ENCODE results near the gene ZYX. TPM values are rescaled to one million over a fixed set of nuclear protein-coding genes. Genes with fewer than 3 reads are reported as not detected.
"Not testable (repeated sequence)": the region's sequence is repeated elsewhere in the genome, so short reads cannot be mapped to it uniquely, and the experiment has no call there.

ZYX gene
- total RNA-seq, 1 donor from 2014 or later = 290 TPM

DNA sequence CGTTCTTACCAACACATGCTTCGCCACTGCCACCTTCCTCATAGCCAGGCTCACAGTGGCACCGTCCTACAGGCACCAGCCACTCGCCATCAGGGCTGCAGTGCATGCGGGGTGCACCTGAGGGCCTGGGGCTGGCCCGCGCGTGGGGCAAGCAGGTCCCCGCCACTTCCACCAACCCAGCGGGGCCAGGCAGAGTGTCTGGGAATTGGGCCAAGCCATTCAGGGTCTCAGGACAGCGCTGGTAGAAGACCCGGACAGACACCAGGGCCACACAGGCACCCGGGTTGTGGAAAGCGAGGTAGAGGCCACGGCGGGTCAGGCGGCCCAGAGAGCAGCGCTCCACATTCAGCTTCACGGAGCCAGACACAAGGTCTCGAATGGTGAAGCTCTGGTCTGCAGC lies 18.5 kb downstream of the ZYX start:
- Mint-ChIP-seq H3K36me3 (peaks cover 12% of the 10 kb centered on the region), H3K4me1 (no peaks in the 10 kb centered on the region), H3K27ac (no peak overlapping the region), H3K9me3 (no peaks in the 10 kb centered on the region), H3K4me3 (no peak overlapping the region), H3K27me3 (ENCODE audit: low read depth) (no peaks in the 10 kb centered on the region)
- no peak for DNase-seq (ENCODE audit: low spot score in 2 of 2, unreplicated experiment in 2 of 2)
- TF ChIP-seq, protein P1, sequence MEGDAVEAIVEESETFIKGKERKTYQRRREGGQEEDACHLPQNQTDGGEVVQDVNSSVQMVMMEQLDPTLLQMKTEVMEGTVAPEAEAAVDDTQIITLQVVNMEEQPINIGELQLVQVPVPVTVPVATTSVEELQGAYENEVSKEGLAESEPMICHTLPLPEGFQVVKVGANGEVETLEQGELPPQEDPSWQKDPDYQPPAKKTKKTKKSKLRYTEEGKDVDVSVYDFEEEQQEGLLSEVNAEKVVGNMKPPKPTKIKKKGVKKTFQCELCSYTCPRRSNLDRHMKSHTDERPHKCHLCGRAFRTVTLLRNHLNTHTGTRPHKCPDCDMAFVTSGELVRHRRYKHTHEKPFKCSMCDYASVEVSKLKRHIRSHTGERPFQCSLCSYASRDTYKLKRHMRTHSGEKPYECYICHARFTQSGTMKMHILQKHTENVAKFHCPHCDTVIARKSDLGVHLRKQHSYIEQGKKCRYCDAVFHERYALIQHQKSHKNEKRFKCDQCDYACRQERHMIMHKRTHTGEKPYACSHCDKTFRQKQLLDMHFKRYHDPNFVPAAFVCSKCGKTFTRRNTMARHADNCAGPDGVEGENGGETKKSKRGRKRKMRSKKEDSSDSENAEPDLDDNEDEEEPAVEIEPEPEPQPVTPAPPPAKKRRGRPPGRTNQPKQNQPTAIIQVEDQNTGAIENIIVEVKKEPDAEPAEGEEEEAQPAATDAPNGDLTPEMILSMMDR (IDR thresholded peaks at IDR 0.05; ENCODE audit: unreplicated experiment) = no peak

DNA sequence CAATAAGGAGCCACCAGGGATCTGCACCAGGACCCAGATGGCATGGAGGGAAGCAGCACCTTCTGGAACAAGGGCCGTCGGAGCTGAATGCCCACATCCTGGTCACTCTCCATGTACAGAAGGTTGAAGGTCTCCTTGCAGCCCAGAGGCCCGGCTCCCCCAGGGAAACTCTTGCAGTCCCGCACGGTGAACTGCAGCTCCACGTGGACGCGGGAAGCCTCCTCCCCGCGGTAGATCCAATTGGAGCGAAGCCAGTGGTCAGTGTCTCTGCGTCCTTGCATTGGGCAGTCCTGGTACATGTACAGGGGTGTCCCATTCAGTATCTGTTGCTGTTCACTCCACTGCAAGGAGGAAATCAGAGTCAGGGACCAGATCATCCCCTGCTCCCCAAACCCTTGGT lies 20.1 kb downstream of the ZYX start:
- Mint-ChIP-seq H3K27ac (no peak overlapping the region), H3K27me3 (ENCODE audit: low read depth) (no peaks in the 10 kb centered on the region), H3K9me3 (no peaks in the 10 kb centered on the region), H3K4me1 (peaks cover 13% of the 10 kb centered on the region), H3K36me3 (peaks cover 6% of the 10 kb centered on the region), H3K4me3 (no peak overlapping the region)
- DNase-seq (ENCODE audit: low spot score in 2 of 2, unreplicated experiment in 2 of 2) = no peak
- TF ChIP-seq, protein P1 (IDR thresholded peaks at IDR 0.05; ENCODE audit: unreplicated experiment) = no peak

DNA sequence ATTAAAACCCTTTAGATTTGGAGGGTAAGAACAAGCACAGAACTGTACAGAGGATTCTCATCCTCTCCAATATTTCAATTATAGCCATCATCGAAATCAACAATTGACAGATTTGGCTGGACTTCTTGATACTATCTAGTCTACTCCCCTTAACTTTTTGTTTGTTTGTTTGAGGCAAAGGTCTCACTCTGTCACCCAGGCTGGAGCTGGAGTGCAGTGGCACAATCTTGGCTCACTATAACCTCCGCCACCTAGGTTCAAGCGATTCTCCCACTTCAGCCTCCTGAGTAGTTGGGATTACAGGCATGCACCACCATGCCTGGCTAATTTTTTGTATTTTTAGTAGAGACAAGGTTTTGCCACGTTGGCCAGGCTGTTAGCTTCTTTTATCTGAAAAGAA lies 21.1 kb downstream of the ZYX start:
- not testable (repeated sequence) for H3K27me3 Mint-ChIP-seq (ENCODE audit: low read depth)

DNA sequence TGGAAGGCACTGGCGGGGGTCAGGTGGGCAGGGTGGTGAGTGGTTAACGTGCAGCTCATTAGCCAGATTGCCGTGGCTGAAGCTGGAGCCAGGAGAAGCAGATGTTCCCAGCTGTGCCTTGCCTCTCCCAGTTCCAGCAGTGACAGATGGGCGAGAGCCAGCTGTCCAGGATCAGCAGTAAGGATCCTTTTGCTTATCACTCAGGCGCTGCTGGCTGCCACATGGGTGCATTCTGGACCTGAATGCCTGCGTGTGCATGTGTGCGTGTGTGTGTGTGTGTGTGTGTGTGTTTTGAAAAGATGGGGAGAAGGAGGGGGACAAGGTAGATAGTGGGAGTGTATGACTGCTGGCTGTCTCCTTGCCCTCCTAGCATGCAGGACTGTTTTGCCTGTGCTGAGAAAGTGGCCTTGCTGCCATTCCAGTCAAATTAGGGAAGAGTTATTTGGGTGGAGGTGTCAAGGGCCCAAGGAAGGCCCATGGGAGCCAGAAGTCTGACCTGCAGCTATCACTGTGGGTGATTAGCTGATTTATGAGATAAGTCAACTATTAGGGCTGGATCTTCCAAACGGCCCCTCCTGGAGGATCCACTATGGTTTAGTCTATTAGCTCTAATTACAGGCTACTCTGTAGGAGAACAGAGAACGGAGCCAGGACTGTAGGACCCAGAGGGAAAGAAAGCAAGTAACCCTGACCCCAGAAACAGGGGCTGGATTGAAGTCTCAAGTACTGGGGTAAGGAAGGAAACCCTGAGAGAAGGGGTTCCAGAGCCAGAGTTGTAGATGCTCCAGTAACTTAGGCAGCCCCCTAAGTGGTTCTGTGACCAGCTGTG lies 24.2 kb downstream of the ZYX start:
- TF ChIP-seq, protein P1 (IDR thresholded peaks at IDR 0.05; ENCODE audit: unreplicated experiment) = no peak
- H3K36me3 Mint-ChIP-seq = peaks cover 2% of the 10 kb centered on the region
- no peaks in the 10 kb centered on the region for H3K9me3 Mint-ChIP-seq
- H3K27ac Mint-ChIP-seq = peak overlapping the region; percentile 32
- no peak for DNase-seq (ENCODE audit: low spot score in 2 of 2, unreplicated experiment in 2 of 2)
- peaks cover 41% of the 10 kb centered on the region for H3K4me1 Mint-ChIP-seq
- H3K4me3 Mint-ChIP-seq = no peak overlapping the region
- no peaks in the 10 kb centered on the region for H3K27me3 Mint-ChIP-seq (ENCODE audit: low read depth)

More for the DNA sequence above, 21.1 kb downstream of the ZYX start:
- H3K4me1 Mint-ChIP-seq = peaks cover 16% of the 10 kb centered on the region
- H3K27ac Mint-ChIP-seq; DNase-seq (ENCODE audit: low spot score in 2 of 2, unreplicated experiment in 2 of 2); H3K36me3 Mint-ChIP-seq; H3K4me3 Mint-ChIP-seq; H3K9me3 Mint-ChIP-seq: not testable (repeated sequence)

DNA sequence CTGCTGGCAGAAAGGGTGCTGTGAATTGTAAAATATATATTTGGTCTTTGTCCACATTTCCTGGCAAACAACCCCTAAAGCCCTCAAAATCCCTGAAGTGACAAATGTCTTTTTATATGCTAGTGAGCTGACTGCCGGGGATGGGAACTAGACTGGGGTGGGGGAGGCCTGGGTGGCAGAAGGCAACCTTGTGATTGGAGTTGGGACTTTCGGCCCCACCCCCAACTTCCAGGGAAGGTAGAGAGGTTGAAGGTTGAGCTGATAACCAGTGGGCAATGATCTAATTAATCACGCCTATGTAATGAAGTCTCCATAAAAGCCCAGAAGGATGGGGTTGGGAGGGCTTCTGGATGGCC lies 24.8 kb downstream of the ZYX start:
- Mint-ChIP-seq H3K4me3 (no peak overlapping the region), H3K36me3 (peaks cover 2% of the 10 kb centered on the region), H3K27me3 (ENCODE audit: low read depth) (no peaks in the 10 kb centered on the region), H3K4me1 (peaks cover 47% of the 10 kb centered on the region), H3K9me3 (no peaks in the 10 kb centered on the region), H3K27ac (no peak overlapping the region)
- TF ChIP-seq, protein P1 (IDR thresholded peaks at IDR 0.05; ENCODE audit: unreplicated experiment) = no peak
- DNase-seq (ENCODE audit: low spot score in 2 of 2, unreplicated experiment in 2 of 2) = no peak

DNA sequence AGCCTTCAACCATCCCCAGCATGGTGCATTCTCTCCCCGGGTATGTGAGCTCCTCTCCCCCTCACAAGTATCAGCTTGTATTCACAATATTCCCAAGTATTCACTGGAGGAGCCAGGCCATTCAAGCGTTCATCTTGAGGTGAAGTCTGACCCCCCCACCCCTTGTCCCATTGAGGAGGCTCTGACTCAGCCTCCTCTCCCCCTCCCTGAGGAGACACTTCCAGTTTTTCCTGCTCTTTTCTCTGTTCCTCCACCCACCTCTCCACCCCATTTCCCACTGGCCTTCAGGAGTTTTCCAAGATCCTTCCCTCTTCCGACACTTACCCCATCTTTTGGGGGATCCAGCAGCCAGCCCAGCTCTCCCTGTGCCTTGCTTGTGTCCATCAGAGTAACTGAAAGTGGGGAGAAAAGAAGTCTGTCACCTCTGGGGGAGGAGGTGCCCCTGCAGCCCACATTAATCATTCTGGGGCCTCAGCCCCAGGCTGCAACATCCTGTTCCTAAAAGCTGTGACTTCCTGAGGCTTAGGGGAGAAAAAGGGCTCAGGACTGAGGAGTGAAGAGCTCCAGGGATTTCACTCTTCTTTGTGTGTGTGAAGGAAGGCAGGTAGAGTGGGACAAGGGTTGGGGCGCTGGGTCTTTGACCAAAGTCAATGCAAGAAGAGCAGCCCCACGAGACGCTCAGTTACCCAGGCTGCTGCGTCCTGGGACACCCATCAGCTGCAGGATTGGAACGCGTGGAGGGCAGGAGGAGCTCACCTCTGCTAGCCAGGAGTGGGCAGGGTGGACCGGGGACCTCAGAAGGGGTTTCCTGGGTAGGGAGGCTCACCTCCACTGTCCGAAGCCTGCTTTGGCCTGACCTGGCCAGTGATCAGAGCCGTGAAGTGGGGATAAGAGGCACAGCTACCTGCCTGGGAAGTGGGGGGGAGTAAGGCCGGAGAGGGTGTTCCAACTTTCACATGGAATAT lies 26.4 kb downstream of the ZYX start:
- H3K4me3 Mint-ChIP-seq = peak overlapping the region; percentile 70
- H3K36me3 Mint-ChIP-seq = peaks cover 2% of the 10 kb centered on the region
- H3K4me1 Mint-ChIP-seq = peaks cover 62% of the 10 kb centered on the region
- H3K9me3 Mint-ChIP-seq = no peaks in the 10 kb centered on the region
- no peak for DNase-seq (ENCODE audit: low spot score in 2 of 2, unreplicated experiment in 2 of 2)
- TF ChIP-seq, protein P1 (IDR thresholded peaks at IDR 0.05; ENCODE audit: unreplicated experiment) = no peak
- H3K27me3 Mint-ChIP-seq (ENCODE audit: low read depth) = no peaks in the 10 kb centered on the region
- peak overlapping the region; percentile 70 for H3K27ac Mint-ChIP-seq

Data from mesothelial cell of epicardium (in vitro differentiated cells).